GM21723 (cell line): ENCODE data around the gene DPCD.

Experiments used
- ATAC-seq: cut with Tn5 transposase; IDR thresholded peaks from one replicate; pipeline ENCODE4 v1.9.1; 2021; ENCODE audit warnings: mild to moderate bottlenecking, moderate library complexity; ENCODE audit not compliant: unreplicated experiment

DPCD gene

GRCh38 chr10:101567165-101568006, 20.7 kb upstream of the DPCD start:
- ATAC-seq: no peak

- ATAC-seq: no peak
Observed at GRCh38 chr10:101568054-101568745, 19.9 kb upstream of the DPCD start.

DNA sequence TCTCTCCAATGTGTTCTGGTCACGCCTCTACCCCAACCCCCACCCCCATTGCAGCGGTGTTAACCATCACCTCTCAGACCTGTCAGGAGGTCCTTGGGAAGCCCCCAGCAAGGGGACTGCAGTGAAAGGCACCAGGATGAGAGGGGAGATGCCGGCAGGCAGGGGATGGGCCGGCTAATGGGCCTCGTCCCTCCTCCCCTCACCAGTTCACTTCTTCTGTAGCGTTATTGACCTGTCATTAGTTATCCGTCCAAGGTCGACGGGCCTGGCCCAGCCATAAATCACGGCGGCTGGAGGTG, 18.8 kb upstream of the DPCD start:
- ATAC-seq: no peak

- peak; percentile 68 for ATAC-seq
Observed at GRCh38 chr10:101569622-101570427, 18.3 kb upstream of the DPCD start.

DNA sequence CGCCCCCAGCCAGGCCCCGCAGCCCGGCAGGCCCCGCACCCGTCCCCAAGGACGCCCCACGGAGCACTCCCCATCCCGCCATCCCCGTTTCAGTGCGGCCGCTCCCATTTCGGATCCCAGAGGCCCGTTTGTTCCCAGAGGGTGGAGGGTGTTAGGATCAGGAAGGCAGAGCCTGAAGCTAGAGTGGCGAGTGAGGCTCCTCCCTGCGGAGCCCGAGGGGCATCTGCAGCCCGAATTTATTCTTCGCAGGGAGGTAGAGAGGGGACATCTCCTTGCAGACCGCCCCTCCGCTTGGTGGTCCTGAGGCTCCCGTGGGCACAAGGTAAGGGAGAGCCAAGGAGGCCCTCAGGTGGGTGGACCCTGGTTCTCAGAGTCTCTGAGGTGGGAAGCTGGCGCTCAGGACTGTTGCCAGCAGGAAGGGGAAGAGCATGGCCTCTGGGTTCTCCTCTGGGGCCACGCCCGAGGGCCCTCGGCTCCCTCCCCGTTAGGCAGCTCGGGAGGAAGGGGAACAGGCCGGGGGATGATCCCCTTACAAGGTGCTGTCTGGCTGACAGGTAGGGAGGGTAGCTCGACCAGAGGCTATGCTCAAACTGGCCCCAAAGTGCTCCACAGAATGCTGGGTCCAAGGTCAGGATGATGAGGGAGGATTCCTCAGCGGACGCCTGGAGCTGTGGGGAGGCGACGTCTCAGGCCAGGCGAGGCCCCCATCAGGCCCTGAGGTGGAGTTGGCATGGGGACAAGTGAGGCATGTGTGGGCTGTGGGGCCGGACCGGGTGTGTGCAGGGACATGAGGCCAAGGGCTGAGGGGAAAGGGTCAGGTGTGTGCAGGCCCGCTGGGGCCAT, 17.5 kb upstream of the DPCD start:
- ATAC-seq: peak; percentile 12

GRCh38 chr10:101571271-101571925, 16.7 kb upstream of the DPCD start:
- no peak for ATAC-seq

- no peak for ATAC-seq
Observed at GRCh38 chr10:101572126-101572525, 16.0 kb upstream of the DPCD start.

DNA sequence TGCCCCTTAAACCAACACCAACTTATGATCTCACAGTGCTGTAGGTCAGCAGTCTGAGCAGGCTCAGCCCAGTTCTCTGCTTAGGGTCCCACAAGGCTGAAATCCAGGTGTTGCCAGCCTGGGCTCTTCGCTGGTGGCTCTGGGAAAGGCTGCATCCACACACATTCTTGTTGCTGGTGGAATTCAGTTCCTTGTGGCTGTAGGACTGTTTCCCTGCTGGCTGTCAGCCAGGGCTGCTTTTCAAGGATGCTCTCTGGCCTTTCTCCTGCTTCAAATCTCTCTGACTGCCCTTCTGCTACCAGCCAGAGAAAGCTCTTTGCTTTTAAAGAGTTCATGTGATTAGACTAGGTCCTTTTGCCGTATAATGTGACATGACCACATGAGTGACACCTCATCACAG, 15.3 kb upstream of the DPCD start:
- no peak for ATAC-seq

- no peak for ATAC-seq
Observed at GRCh38 chr10:101573885-101574753, 14.0 kb upstream of the DPCD start.

DNA sequence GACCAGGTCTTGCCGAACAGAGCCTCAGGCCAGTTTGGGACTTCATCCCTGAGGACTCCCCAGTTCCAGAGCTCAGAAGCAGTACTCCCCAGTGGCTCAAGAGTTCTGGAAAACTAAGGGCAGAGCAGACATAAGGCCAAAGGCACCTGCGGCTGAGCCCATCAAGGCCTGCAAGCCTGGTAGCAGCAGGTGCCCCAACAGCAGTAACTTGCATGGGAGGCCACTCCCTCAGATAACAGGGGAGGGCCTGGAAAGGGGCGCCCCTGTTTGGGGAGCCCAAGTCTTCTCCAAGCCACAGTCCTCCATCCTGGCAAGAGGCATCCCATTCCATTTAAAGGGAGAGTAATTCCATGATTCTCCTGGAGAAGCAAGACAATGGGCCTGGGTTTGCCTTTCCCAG, 13.0 kb upstream of the DPCD start:
- ATAC-seq: no peak

DNA sequence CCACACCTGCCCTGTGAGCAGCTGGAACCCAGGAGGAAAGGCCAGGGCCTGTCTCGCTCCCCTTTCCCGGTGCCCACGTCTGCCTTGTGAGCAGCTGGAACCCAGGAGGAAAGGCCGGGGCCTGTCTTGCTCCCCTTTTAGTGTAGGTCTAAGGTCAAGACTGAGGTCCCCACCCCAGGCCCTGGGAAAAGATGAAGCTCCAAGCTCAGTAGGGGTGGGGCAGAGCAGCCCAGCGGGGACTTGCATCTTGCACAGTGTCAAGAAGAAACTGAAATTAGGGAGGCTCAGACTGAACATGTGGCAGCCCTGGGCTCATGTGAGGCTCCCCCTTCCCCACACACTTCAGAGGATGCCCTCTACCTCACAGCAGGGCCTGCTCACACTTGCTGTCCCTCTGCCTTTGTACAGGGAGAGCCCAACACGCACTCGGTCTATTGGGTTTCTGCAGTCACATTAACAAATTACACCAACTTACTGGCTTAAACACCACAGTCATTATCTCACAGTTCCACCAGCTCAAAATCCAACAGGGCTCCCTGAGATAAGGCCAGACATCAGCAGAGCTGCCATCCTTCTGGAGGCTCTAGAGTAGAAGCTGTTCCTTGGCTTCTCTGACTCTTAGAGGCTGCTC, 12.4 kb upstream of the DPCD start:
- ATAC-seq: no peak

GRCh38 chr10:101576211-101576863, 11.8 kb upstream of the DPCD start:
- ATAC-seq: no peak

DNA sequence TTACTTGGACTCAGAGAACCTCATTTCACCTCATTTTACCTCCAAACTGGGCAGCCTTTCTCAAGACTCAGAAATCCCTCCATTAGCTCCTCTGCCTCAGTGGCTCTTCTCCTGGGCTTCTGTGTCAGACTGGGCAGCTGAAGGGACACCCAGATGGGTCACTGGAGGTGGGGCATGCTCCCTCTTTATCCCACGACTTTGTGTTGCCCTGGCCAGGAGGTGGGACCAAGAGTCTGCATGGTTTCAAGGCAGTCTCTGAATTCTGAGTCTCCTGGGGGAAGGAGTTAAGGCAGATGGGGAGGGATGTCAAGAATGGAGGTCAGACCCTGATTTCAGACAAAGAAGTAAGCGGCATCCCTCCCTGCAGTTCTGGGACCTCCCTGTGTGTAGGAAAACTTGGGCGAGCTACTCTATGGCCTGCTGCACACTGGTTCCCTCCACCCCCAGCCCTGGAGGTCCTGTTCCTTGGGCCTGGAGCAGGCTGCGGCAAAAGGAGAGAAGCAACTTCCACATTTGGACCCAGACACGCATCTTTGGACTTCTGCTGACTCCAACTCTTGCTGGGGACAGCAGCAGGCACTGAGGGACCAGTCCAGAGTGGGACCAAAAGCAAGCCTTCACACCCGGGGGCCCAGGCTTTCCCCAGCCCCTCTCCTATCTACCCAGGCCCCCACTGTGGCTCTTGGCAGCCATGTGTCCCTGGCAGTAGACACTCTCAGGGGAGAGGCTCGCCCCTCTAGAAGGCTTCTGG, 10.8 kb upstream of the DPCD start:
- no peak for ATAC-seq

- ATAC-seq: no peak
Observed at GRCh38 chr10:101578192-101578591, 9.9 kb upstream of the DPCD start.

- ATAC-seq: no peak
Observed at GRCh38 chr10:101578803-101579515, 9.2 kb upstream of the DPCD start.

- ATAC-seq: no peak
Observed at GRCh38 chr10:101579516-101579870, 8.6 kb upstream of the DPCD start.
